Esophagus muscularis mucosa (tissue), 3 donors: ENCODE results near the gene ARG2.
A peak's percentile ranks its signal among the peaks of the same experiment; 100 is the strongest.

Source experiments
- CTCF ChIP-seq, 3 experiments: fragments of 200-600 bp in 2 of 3; fragments of 450-650 bp in 1 of 3; sonication (generic) in 2 of 3; IDR thresholded peaks; one replicate each; pipeline ENCODE4 v1.5.1; 2017 to 2019; ENCODE audit warnings: antibody characterized with exemption in 3 of 3, mild to moderate bottlenecking in 2 of 3, moderate library complexity in 1 of 3
- POLR2A ChIP-seq: fragments of 450-650 bp; IDR thresholded peaks from one replicate; pipeline ENCODE4 v1.6.1; 2017; ENCODE audit warnings: antibody characterized with exemption, moderate library complexity, mild to moderate bottlenecking, low read depth

DNA sequence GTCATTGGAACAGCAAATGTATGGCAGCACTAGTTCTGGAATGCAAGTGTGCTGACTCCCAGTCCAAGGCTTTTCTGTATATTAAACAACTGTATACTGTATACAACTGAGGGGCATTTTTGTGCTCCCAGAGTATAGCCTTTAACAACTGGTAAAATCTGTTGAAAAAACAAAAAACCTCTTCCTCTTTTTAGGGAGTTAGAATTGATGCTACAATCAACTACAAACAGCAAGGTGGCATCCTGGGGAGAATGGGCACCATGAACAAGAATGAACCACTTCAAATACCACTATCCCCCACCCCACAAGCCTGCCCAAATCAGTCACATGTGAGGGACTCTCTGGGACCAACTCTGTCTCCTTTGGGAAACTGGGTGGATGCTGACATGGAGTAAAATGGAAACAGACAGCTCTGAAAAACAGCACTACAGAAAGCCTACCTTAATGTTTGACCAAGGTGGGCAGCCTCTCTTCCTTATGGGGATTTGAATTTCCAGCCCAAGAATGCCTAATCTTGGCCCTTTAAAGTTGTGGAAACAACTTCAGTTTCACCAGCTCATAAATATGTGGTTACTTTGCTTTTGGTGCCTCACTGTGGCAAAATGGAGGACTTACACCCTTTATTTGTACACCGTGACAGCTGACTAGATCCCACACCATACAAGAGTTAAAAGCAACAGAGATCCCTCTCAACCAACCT, 47.2 kb downstream of the ARG2 start:
- TF ChIP-seq CTCF (IDR thresholded peaks at IDR 0.05), result peak; percentile 55 to 82 (median 64)
- no peak for TF ChIP-seq POLR2A
